Lung microvascular endothelial cell (primary cell): ENCODE measurements around the gene TBX1. TPM values are rescaled to one million over a fixed set of nuclear protein-coding genes. Genes with fewer than 3 reads are reported as not detected.

Source experiments
- DNase-seq, 2 donors: peaks; one replicate each; pipeline versions ENCODE4 v3.0.0 to v3.0.0-alpha.2; 2010; ENCODE audit warnings: low read depth in 2 of 2
- total RNA-seq: library from RNA; depleted of rRNA; stranded (reverse); fragments of >200 nt; gene quantifications from 2 replicates; pipeline ENCODE4 v1.2.1, GENCODE V29; 2014

The TBX1 gene
- total RNA-seq, result 29.0 and 74.2 TPM in 2 replicates

- DNase-seq, result peak in 1 of 2 donors; percentile 69
These were observed at the start of gene TBX1 for GRCh38 chr22:19760058-19760950. Gene TBX1, plus strand, starts transcription at chr22:19760778. Its CDS starts 66 bp downstream, at chr22:19760844.

- no peak for DNase-seq
These were observed 47.3 kb upstream of the TBX1 start for GRCh38 chr22:19713245-19713644.

GRCh38 chr22:19713650-19714311, 46.8 kb upstream of the TBX1 start:
- DNase-seq, result peak in 1 of 2 donors; percentile 48

- peak in 1 of 2 donors; percentile 29 for DNase-seq
These were observed 46.0 kb upstream of the TBX1 start, which contains the start of gene SEPTIN5 for GRCh38 chr22:19714312-19715187. Gene SEPTIN5, plus strand, starts transcription at chr22:19714503. Its CDS starts 86 bp downstream, at chr22:19714589.

- no peak for DNase-seq
These were observed 45.2 kb upstream of the TBX1 start for GRCh38 chr22:19715188-19715930.

GRCh38 chr22:19716041-19716828, 44.3 kb upstream of the TBX1 start:
- no peak for DNase-seq

- DNase-seq, result no peak
These were observed 43.8 kb upstream of the TBX1 start for GRCh38 chr22:19716829-19717105.

- no peak for DNase-seq
These were observed 43.4 kb upstream of the TBX1 start for GRCh38 chr22:19717181-19717580.

- peak; percentile 56 to 77 for DNase-seq
These were observed 42.7 kb upstream of the TBX1 start for GRCh38 chr22:19717691-19718455.

- peak in 1 of 2 donors; percentile 18 for DNase-seq
These were observed 42.0 kb upstream of the TBX1 start for GRCh38 chr22:19718456-19719049.

GRCh38 chr22:19719050-19719482, 41.5 kb upstream of the TBX1 start:
- DNase-seq, result peak in 1 of 2 donors; percentile 28

GRCh38 chr22:19719488-19720021, 41.0 kb upstream of the TBX1 start:
- no peak for DNase-seq

GRCh38 chr22:19720150-19720827, 40.3 kb upstream of the TBX1 start:
- DNase-seq, result no peak

- no peak for DNase-seq
These were observed 39.6 kb upstream of the TBX1 start for GRCh38 chr22:19720999-19721329.

GRCh38 chr22:19721330-19722177, 39.0 kb upstream of the TBX1 start:
- no peak for DNase-seq

- no peak for DNase-seq
These were observed 38.2 kb upstream of the TBX1 start for GRCh38 chr22:19722178-19722981.

GRCh38 chr22:19722982-19723231, 37.7 kb upstream of the TBX1 start:
- no peak for DNase-seq
